NCI-H1436 treated with DMSO at 0.1 percent for 48 hours (cell line): ENCODE measurements around the gene TECTB.

Source experiments
- DNase-seq: peaks from one replicate; lab custom pipeline; 2025; lab: John Stamatoyannopoulos, UW

The TECTB gene

DNA sequence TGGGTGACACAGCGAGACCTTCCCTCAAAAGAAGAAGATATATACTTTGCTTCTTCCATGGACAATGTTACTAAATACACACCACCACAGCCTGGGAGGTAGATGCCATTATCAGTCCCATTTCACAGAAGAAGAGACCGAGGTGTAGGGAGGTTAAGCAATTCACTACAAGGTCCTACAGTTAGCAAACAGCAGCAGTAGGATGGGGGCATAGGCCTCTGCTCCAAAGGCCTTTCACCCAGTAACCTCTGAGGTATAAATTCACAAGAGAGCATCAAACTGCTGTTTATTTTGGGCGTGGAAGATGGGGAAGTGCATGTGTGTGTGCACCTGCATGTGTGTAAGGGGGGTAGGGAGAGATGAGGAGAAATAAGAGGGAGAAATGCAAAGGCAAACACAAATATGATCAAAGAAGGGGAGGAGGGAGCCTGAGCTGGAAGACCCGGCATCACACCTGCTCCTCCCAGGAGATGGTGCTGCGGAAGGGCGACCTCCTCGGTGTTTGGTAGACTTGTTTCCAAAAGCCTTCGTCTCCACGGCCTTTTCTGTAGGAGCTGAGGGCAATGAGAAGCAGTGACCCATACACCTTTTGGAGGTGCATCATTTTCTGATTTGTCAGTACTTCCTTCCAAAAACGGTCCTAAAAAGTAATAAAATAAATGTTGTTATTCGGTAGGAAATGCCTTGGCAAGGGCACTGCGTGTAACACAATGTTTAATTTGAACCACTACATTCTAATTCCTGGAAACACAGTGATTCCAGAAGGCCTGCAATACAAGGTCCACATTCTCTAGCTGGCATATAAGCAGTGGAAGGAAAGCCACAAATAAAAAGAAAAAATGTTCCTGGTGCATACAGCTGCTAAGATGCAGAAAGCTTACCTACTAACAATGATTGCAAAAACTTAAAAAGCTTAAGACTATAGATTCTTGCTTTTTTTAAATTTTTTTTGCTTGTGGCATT, 64.8 kb downstream of the TECTB start:
- DNase-seq = no peak

DNA sequence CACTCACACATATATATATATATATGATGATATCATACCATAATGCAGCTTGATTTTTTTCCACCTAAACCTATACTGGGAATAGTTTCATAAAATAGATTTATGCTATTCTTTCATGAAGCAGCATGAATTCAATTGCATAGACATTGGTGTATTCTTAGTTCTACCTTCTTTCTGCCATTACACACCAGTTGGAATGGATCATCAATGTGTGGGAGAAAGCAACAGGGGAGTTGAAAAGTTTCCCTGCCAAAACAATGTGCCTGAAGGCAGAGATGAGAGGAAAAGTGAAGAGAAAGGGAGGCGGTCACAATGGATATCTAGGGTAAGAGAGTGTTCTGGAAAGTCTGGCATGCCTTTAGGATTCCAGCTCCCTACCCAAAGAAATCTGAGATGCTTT, 65.6 kb downstream of the TECTB start:
- no peak for DNase-seq

DNA sequence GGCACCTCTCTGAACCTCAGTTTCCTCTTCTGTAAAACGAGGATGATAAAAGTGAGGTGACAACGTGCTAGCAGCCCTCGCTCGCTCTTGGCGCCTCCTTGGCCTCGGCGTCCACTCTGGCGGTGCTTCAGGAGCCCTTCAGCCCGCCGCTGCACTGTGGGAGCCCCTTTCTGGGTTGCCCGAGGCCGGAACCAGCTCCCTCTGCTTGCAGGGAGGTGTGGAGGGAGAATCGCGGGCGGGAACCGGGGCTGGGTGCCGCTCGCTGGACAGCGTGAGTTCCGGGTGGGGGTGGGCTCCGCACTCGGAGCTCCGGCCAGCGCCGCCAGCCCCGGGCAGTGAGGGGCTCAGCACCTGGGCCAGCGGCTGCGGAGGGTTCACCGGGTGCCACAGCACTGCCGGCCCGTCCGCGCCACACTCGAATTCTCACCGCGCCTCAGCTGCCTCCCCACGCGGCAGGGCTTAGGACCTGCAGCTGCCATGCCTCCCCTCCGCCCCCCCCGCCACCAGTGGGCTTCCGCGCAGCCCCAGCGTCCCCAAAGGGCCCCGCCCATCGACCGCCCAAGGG, 66.4 kb downstream of the TECTB start:
- DNase-seq = no peak

DNA sequence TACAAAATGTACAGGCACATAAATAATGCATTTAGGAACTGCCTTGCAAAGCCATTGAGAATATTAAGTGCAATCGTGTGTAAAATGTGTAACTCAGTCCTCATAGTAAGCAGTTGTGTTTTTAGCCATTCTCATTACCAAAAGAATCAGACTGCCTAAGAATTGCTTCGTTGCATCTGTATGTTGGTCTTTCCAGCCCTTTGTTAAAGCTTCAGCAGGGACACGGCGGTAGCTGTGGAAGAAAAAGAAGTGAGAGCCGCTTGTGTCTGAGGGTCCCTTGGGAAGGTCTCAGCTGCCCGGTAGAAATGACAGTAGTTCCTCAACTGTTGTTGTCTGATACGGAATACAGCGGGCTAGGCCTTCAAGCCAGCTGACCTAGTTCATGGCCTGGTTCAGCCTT, 67.9 kb downstream of the TECTB start:
- no peak for DNase-seq

DNA sequence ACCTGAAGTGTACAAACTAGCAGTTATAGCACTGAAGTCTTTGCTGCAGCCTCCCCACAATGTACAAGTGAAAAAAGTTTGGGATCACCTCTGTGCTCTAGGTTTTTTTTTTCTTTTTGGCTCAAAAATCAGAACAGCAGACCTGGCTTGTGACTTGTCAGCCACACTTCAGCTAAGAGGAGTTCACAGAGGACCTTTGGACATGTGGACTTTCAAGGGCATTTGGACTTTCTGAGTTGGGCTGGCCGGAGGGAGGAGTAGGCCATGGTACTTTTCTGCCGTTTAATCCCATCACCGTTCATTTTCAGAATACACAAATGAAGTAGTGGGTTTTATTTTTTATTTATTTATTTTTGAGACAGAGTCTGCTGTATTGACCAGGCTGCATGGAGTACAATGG, 68.8 kb downstream of the TECTB start:
- no peak for DNase-seq

DNA sequence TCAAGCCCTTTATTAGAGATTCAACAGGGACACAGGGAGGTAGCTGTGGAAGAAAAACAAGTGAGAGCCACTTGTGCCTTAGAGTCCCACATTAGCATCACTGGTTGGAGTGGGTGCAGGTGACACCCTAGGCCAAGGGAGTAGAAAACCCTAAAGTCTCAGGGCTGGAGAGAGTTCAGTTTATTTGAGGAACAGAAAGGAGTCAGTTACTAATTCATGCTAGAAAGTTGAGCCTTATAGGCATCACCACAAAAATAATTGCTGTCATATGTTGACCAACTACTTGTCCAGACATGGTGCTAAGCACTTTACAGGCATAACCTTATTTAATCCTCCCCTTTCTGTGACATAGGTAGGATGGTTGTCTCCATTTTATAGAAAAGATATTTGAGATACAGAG, 69.8 kb downstream of the TECTB start:
- no peak for DNase-seq
